GM12878 (cell line): ENCODE results near the gene VWA3B. TPM values are rescaled to one million over a fixed set of nuclear protein-coding genes. Genes with fewer than 3 reads are reported as not detected.

Experiments used
- ATAC-seq: fragments of 200-7000 bp; cut with Tn5 transposase; 3 replicates; pipeline ENCODE4 v1.9.1; 2020; ENCODE audit warnings: mild to moderate bottlenecking, moderate library complexity
- BruUV-seq: library from RNA; stranded (reverse); fragments of 400-500 nt; replicated peaks from 2 replicates; lab custom pipeline; 2021; lab: Mats Ljungman, UMichigan
- CTCF ChIA-PET: fragments of 300-600 bp; sonication (Branson Sonifier 250); formaldehyde crosslinking; extraction: SDS; loops from one replicate; lab custom pipeline; 2021; ENCODE audit warnings: inconsistent platforms; lab: Yijun Ruan, JAX
- POLR2A ChIA-PET: fragments of 350-600 bp; formaldehyde crosslinking; extraction: SDS; loops from one replicate; lab custom pipeline; 2021; ENCODE audit warnings: inconsistent platforms; lab: Charles Lee
- RAD21 ChIA-PET: fragments of 300-600 bp; sonication (Branson Sonifier 250); formaldehyde crosslinking; loops from one replicate; lab custom pipeline; 2023; ENCODE audit warnings: antibody characterized with exemption; ENCODE audit not compliant: unreplicated experiment; lab: Charles Lee
- SMC1A ChIA-PET: fragments of 300-600 bp; sonication (Branson Sonifier 250); formaldehyde crosslinking; loops from one replicate; lab custom pipeline; 2023; ENCODE audit not compliant: unreplicated experiment, uncharacterized antibody; lab: Charles Lee
- DNase-seq: peaks from one replicate; pipeline ENCODE4 v3.0.0-alpha.2; 2011; ENCODE audit warnings: low read depth, low spot score
- FAIRE-seq: peaks from 3 replicates; lab custom pipeline; 2011; peaks lifted over from hg19 to GRCh38; lab: Jason Lieb, UNC
- H2AFZ ChIP-seq: 2 replicates; pipeline ENCODE4 v1.6.0; 2011; ENCODE audit warnings: low read depth, low read length, control low read depth; ENCODE audit not compliant: control insufficient read depth
- H3K27ac ChIP-seq: 2 replicates; pipeline ENCODE4 v1.5.1; 2011; ENCODE audit warnings: control low read depth; ENCODE audit not compliant: control insufficient read depth, insufficient read depth
- H3K27me3 ChIP-seq, 2 experiments: replicated peaks in 1 of 2; 2 replicates each; pipeline versions ENCODE4 v1.6.0 to v1.6.1; 2011; ENCODE audit warnings: low read length in 1 of 2; ENCODE audit not compliant: control insufficient read depth in 2 of 2, insufficient read depth in 2 of 2
- H3K36me3 ChIP-seq, 2 experiments: 2 replicates each; pipeline ENCODE4 v1.5.1; 2011; ENCODE audit warnings: low read length in 1 of 2; ENCODE audit not compliant: control insufficient read depth in 2 of 2, insufficient read depth in 2 of 2
- H3K4me1 ChIP-seq: 2 replicates; pipeline ENCODE4 v1.6.1; 2011; ENCODE audit warnings: mild to moderate bottlenecking, low read length, moderate library complexity, mixed read lengths; ENCODE audit not compliant: control insufficient read depth, insufficient read depth
- H3K4me2 ChIP-seq: 2 replicates; pipeline ENCODE4 v1.6.0; 2011; ENCODE audit warnings: control low read depth; ENCODE audit not compliant: control insufficient read depth, insufficient read depth
- H3K4me3 ChIP-seq: fragments of 200-600 bp; sonication (generic); 2 replicates; pipeline ENCODE4 v1.5.1; 2016
- H3K79me2 ChIP-seq: 2 replicates; pipeline ENCODE4 v1.6.0; 2011; ENCODE audit warnings: low read length; ENCODE audit not compliant: control insufficient read depth, insufficient read depth
- H3K9ac ChIP-seq: 2 replicates; pipeline ENCODE4 v1.8.0; 2011; ENCODE audit warnings: low read length, control low read depth, mixed read lengths; ENCODE audit not compliant: control insufficient read depth, insufficient read depth
- H3K9me3 ChIP-seq: replicated peaks from 3 replicates; pipeline ENCODE4 v1.5.1; 2011; ENCODE audit warnings: mild to moderate bottlenecking, low read length; ENCODE audit not compliant: control insufficient read depth, insufficient read depth
- H4K20me1 ChIP-seq: 2 replicates; pipeline ENCODE4 v1.6.0; 2011; ENCODE audit not compliant: control insufficient read depth, insufficient read depth
- BMI1 ChIP-seq: fragments of 450-650 bp; IDR thresholded peaks from 2 replicates; pipeline ENCODE4 v1.6.1; 2016; ENCODE audit warnings: mild to moderate bottlenecking, moderate library complexity, borderline replicate concordance
- CUX1 ChIP-seq: IDR thresholded peaks from 2 replicates; pipeline ENCODE4 v1.6.1; 2012; ENCODE audit warnings: improper control_type of control experiment, low read depth, low read length; ENCODE audit not compliant: insufficient replicate concordance
- DPF2 ChIP-seq: fragments of 450-650 bp; IDR thresholded peaks from 2 replicates; pipeline ENCODE4 v1.6.1; 2017; ENCODE audit warnings: mild to moderate bottlenecking
- JUNB ChIP-seq: IDR thresholded peaks from 2 replicates; pipeline ENCODE4 v1.6.1; 2016; ENCODE audit warnings: antibody characterized with exemption, mild to moderate bottlenecking
- MEF2B ChIP-seq: fragments of 450-650 bp; IDR thresholded peaks from 2 replicates; pipeline ENCODE4 v1.6.1; 2018; ENCODE audit warnings: mild to moderate bottlenecking, moderate library complexity; ENCODE audit not compliant: partially characterized antibody, poor library complexity, severe bottlenecking
- NFYA ChIP-seq: IDR thresholded peaks from 2 replicates; pipeline ENCODE4 v1.6.1; 2011; ENCODE audit warnings: low read depth, mild to moderate bottlenecking, low read length, improper control_type of control experiment, borderline replicate concordance
- WGBS: methylation state at CpG from one replicate; pipeline ENCODE4 v1.1.6; 2016; ENCODE audit warnings: low lambda C conversion rate; ENCODE audit not compliant: insufficient replicate concordance, insufficient coverage; ENCODE audit errors: missing lambda C conversion rate; 5-methylcytosine and 5-hydroxymethylcytosine counted together
- in situ Hi-C: fragments of 300-500 bp; cut with MboI; formaldehyde crosslinking; loops from 9 replicates; pipeline ENCODE4 v1.14.3; 2018; ENCODE audit warnings: mixed read lengths
- intact Hi-C: fragments of 100-400 bp; cut with micrococcal nuclease; formaldehyde crosslinking; loops from one replicate; pipeline ENCODE4 v1.14.2; 2022; ENCODE audit not compliant: unreplicated experiment
- polyA plus RNA-seq, 11 experiments: library from polyadenylated mRNA; depleted of rRNA in 4 of 11; unstranded in 6 of 11; stranded (reverse) in 5 of 11; fragments of >200 nt; fragmentation: Nextera tagmentation in 4 of 11; fragmentation: Illumina TruSeq in 1 of 11; extraction: Ambion mirVana in 4 of 11; extraction: Trizol in 1 of 11; gene quantifications; 1 replicate in 1 of 11; 2 replicates in 10 of 11; pipeline versions ENCODE4 v1.2.1 to v1.2.3, GENCODE V29; 2011 to 2016; ENCODE audit warnings: inconsistent platforms in 2 of 11, missing spikeins in 2 of 11, low read depth in 1 of 11
- total RNA-seq, 4 experiments: library from RNA; depleted of rRNA in 3 of 4; stranded (reverse); fragments of >200 nt in 3 of 4; fragmentation: Illumina TruSeq in 1 of 4; extraction: Trizol in 1 of 4; gene quantifications; 2 replicates each; pipeline versions ENCODE4 v1.2.1 to v1.2.3, GENCODE V29; 2013 to 2021

Gene VWA3B
- total and polyA plus RNA-seq, 10 of the 15 experiments (the other 5 are each of a cell fraction or from before 2014, with no cell fraction given) = 0.04 to 0.86 (median 0.19) TPM; not detected in 4

GRCh38 chr2:98278074-98278473 lies 191.1 kb downstream of the VWA3B start:
- in situ Hi-C loops = no loop called here

More at GRCh38 chr2:98278074-98278473, 191.1 kb downstream of the VWA3B start:
- ChIA-PET SMC1A (interaction anchor here (0.9 to 1.0 kb wide), 2 partner anchors 9 to 24 kb away, joined by 3 to 4 read pairs; no protein-coding TSS in a partner anchor), CTCF (no interaction called here), POLR2A (no interaction called here), RAD21 (no interaction called here)
- no TSS peak for BruUV-seq
- Histone ChIP-seq H3K27me3 (no peaks in the 10 kb centered on the region), H3K9ac (no peak overlapping the region), H4K20me1 (no peaks in the 10 kb centered on the region), H3K79me2 (no peaks in the 10 kb centered on the region), H3K4me1 (no peaks in the 10 kb centered on the region), H2AFZ (no peak overlapping the region), H3K27ac (no peak overlapping the region), H3K9me3 (no peaks in the 10 kb centered on the region; the same call in 2 of the 3 replicates), H3K36me3 (no peaks in the 10 kb centered on the region), H3K4me2 (no peak overlapping the region), H3K4me3 (no peak overlapping the region)
- TF ChIP-seq JUNB = no peak
- no peak for TF ChIP-seq BMI1
- TF ChIP-seq NFYA = no peak
- no peak for TF ChIP-seq DPF2
- no peak for TF ChIP-seq CUX1
- TF ChIP-seq MEF2B = no peak
- ATAC-seq = no peak
- WGBS = 23% methylated on average over 7 of the region's 7 CpGs
- intact Hi-C loops = no loop called here
- FAIRE-seq = no peak
- no peak for DNase-seq
